ENCODE measurements around the gene FOXO3.

DNA sequence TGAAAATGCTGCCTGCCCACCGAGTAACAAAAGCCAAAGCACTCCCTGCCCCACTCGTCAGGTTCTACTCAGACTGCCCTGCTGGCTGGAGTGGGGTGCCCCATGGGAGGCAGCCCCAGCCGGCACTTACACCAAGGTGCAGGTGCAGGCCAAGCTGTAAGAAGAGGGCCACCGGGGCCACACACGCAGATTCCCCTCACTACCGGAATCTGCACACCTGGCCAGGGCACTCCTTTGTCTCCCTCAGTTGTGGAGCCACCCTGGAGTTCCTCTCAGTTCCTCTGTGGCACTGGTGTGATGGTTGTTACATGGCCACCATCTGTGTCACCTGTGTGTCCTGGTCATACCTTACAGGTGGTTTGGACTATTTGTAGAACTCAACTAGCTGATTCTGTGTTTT, 112.4 kb downstream of the FOXO3 start:
- TF ChIP-seq, protein P1, sequence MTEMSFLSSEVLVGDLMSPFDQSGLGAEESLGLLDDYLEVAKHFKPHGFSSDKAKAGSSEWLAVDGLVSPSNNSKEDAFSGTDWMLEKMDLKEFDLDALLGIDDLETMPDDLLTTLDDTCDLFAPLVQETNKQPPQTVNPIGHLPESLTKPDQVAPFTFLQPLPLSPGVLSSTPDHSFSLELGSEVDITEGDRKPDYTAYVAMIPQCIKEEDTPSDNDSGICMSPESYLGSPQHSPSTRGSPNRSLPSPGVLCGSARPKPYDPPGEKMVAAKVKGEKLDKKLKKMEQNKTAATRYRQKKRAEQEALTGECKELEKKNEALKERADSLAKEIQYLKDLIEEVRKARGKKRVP (CRISPR knock-in tag; IDR thresholded peaks at IDR 0.05): no peak
- TF ChIP-seq, protein P2, sequence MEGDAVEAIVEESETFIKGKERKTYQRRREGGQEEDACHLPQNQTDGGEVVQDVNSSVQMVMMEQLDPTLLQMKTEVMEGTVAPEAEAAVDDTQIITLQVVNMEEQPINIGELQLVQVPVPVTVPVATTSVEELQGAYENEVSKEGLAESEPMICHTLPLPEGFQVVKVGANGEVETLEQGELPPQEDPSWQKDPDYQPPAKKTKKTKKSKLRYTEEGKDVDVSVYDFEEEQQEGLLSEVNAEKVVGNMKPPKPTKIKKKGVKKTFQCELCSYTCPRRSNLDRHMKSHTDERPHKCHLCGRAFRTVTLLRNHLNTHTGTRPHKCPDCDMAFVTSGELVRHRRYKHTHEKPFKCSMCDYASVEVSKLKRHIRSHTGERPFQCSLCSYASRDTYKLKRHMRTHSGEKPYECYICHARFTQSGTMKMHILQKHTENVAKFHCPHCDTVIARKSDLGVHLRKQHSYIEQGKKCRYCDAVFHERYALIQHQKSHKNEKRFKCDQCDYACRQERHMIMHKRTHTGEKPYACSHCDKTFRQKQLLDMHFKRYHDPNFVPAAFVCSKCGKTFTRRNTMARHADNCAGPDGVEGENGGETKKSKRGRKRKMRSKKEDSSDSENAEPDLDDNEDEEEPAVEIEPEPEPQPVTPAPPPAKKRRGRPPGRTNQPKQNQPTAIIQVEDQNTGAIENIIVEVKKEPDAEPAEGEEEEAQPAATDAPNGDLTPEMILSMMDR (CRISPR knock-in tag; IDR thresholded peaks at IDR 0.05): no peak
- TF ChIP-seq, protein P3, sequence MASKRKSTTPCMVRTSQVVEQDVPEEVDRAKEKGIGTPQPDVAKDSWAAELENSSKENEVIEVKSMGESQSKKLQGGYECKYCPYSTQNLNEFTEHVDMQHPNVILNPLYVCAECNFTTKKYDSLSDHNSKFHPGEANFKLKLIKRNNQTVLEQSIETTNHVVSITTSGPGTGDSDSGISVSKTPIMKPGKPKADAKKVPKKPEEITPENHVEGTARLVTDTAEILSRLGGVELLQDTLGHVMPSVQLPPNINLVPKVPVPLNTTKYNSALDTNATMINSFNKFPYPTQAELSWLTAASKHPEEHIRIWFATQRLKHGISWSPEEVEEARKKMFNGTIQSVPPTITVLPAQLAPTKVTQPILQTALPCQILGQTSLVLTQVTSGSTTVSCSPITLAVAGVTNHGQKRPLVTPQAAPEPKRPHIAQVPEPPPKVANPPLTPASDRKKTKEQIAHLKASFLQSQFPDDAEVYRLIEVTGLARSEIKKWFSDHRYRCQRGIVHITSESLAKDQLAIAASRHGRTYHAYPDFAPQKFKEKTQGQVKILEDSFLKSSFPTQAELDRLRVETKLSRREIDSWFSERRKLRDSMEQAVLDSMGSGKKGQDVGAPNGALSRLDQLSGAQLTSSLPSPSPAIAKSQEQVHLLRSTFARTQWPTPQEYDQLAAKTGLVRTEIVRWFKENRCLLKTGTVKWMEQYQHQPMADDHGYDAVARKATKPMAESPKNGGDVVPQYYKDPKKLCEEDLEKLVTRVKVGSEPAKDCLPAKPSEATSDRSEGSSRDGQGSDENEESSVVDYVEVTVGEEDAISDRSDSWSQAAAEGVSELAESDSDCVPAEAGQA (IDR thresholded peaks at IDR 0.05; ENCODE audit: low read depth): no peak
- TF ChIP-seq, protein P3 (CRISPR knock-in tag; IDR thresholded peaks at IDR 0.05; ENCODE audit: borderline replicate concordance): no peak
- no peak for TF ChIP-seq MXI1 (IDR thresholded peaks at IDR 0.05; ENCODE audit: borderline replicate concordance, low read depth, low read length)
